H9 (cell line): ENCODE data around the gene CDH19. TPM values are rescaled to one million over a fixed set of nuclear protein-coding genes. Genes with fewer than 3 reads are reported as not detected.
"Not testable (repeated sequence)": the region's sequence is repeated elsewhere in the genome, so short reads cannot be mapped to it uniquely, and the experiment has no call there.

Experiments
- DNase-seq: peaks from one replicate; pipeline ENCODE4 v3.0.0-alpha.2; 2017
- H2AFZ ChIP-seq: one replicate; pipeline ENCODE4 v1.6.1; 2013; ENCODE audit warnings: mild to moderate bottlenecking, low read length, control low read depth, moderate library complexity
- H2AK5ac ChIP-seq: 2 replicates; pipeline ENCODE4 v1.6.1; 2013; ENCODE audit warnings: low read length, control low read depth, mixed read lengths; ENCODE audit not compliant: insufficient read length
- H2BK120ac ChIP-seq: one replicate; pipeline ENCODE4 v1.6.1; 2013; ENCODE audit warnings: low read depth, mild to moderate bottlenecking, low read length, control low read depth, inconsistent platforms; ENCODE audit not compliant: poor library complexity, severe bottlenecking
- H2BK12ac ChIP-seq: 2 replicates; pipeline ENCODE4 v1.6.1; 2013; ENCODE audit warnings: low read length, control low read depth, mixed read lengths, low read depth; ENCODE audit not compliant: insufficient read length
- H2BK15ac ChIP-seq: 2 replicates; pipeline ENCODE4 v1.6.1; 2013; ENCODE audit warnings: low read depth, low read length, control low read depth
- H2BK20ac ChIP-seq: one replicate; pipeline ENCODE4 v1.6.1; 2013; ENCODE audit warnings: low read depth, mild to moderate bottlenecking, low read length, control low read depth, inconsistent platforms; ENCODE audit not compliant: poor library complexity, severe bottlenecking
- H2BK5ac ChIP-seq: 2 replicates; pipeline ENCODE4 v1.6.1; 2013; ENCODE audit warnings: low read length, control low read depth, mixed read lengths; ENCODE audit not compliant: insufficient read length
- H3K14ac ChIP-seq: 2 replicates; pipeline ENCODE4 v1.6.1; 2013; ENCODE audit warnings: low read length, control low read depth; ENCODE audit not compliant: insufficient read depth
- H3K18ac ChIP-seq: 2 replicates; pipeline ENCODE4 v1.6.1; 2013; ENCODE audit warnings: low read depth, mild to moderate bottlenecking, mixed read lengths, low read length, control low read depth; ENCODE audit not compliant: insufficient read length
- H3K23ac ChIP-seq: 2 replicates; pipeline ENCODE4 v1.6.1; 2013; ENCODE audit warnings: low read length, control low read depth, mixed read lengths, low read depth; ENCODE audit not compliant: insufficient read length
- H3K23me2 ChIP-seq: 2 replicates; pipeline ENCODE4 v1.6.1; 2013; ENCODE audit warnings: low read depth, mild to moderate bottlenecking, mixed read lengths, low read length, control low read depth; ENCODE audit not compliant: insufficient read length, poor library complexity, severe bottlenecking
- H3K27ac ChIP-seq: 2 replicates; pipeline ENCODE4 v1.5.1; 2013; ENCODE audit warnings: low read length, control low read depth, mixed read lengths, low read depth; ENCODE audit not compliant: insufficient read length
- H3K27me3 ChIP-seq: 2 replicates; pipeline ENCODE4 v1.6.1; 2013; ENCODE audit warnings: low read length, control low read depth, inconsistent platforms; ENCODE audit not compliant: insufficient read depth
- H3K4ac ChIP-seq: 2 replicates; pipeline ENCODE4 v1.6.1; 2013; ENCODE audit warnings: low read depth, mild to moderate bottlenecking, control low read depth, inconsistent platforms, low read length, moderate library complexity
- H3K4me1 ChIP-seq: 2 replicates; pipeline ENCODE4 v1.6.1; 2013; ENCODE audit warnings: low read length, control low read depth, inconsistent platforms; ENCODE audit not compliant: insufficient read depth
- H3K4me2 ChIP-seq: 2 replicates; pipeline ENCODE4 v1.6.1; 2013; ENCODE audit warnings: low read length, control low read depth, mixed read lengths; ENCODE audit not compliant: insufficient read length, insufficient read depth
- H3K56ac ChIP-seq: 2 replicates; pipeline ENCODE4 v1.6.1; 2013; ENCODE audit warnings: low read depth, mild to moderate bottlenecking, mixed read lengths, low read length, control low read depth; ENCODE audit not compliant: insufficient read length
- H3K79me1 ChIP-seq: 2 replicates; pipeline ENCODE4 v1.6.1; 2013; ENCODE audit warnings: low read depth, mild to moderate bottlenecking, moderate library complexity, low read length, control low read depth, inconsistent platforms; ENCODE audit not compliant: insufficient read depth, poor library complexity, severe bottlenecking
- H3K79me2 ChIP-seq: 2 replicates; pipeline ENCODE4 v1.6.1; 2013; ENCODE audit warnings: low read length, control low read depth, inconsistent platforms; ENCODE audit not compliant: insufficient read depth
- H3K9ac ChIP-seq: 2 replicates; pipeline ENCODE4 v1.6.1; 2013; ENCODE audit warnings: low read length, control low read depth, mixed read lengths; ENCODE audit not compliant: insufficient read length; ENCODE audit errors: extremely low read depth
- H3K9me3 ChIP-seq: one replicate; pipeline ENCODE4 v1.6.1; 2013; ENCODE audit warnings: low read depth, low read length, inconsistent platforms; ENCODE audit not compliant: control insufficient read depth
- H3T11ph ChIP-seq: one replicate; pipeline ENCODE4 v1.6.1; 2013; ENCODE audit warnings: mild to moderate bottlenecking, low read length, control low read depth, inconsistent platforms
- H4K20me1 ChIP-seq: one replicate; pipeline ENCODE4 v1.6.1; 2013; ENCODE audit not compliant: control insufficient read depth, insufficient read length, insufficient read depth
- H4K5ac ChIP-seq: 2 replicates; pipeline ENCODE4 v1.6.1; 2013; ENCODE audit warnings: low read depth, mild to moderate bottlenecking, mixed read lengths, low read length, control low read depth; ENCODE audit not compliant: insufficient read length
- H4K8ac ChIP-seq: replicated peaks from 2 replicates; pipeline ENCODE4 v1.6.1; 2013; ENCODE audit warnings: low read length, control low read depth, mixed read lengths, low read depth; ENCODE audit not compliant: insufficient read length
- H4K91ac ChIP-seq: 2 replicates; pipeline ENCODE4 v1.6.1; 2013; ENCODE audit warnings: low read depth, mild to moderate bottlenecking, moderate library complexity, mixed read lengths, low read length, control low read depth; ENCODE audit not compliant: insufficient read length
- H3K27ac Mint-ChIP-seq, 3 experiments: 2 replicates in 2 of 3; 3 replicates in 1 of 3; pipeline ENCODE4 v1.8.0; 2020 to 2021; ENCODE audit warnings: mixed read lengths in 3 of 3, mild to moderate bottlenecking in 1 of 3, moderate library complexity in 1 of 3
- H3K27me3 Mint-ChIP-seq: 2 replicates; pipeline ENCODE4 v1.8.0; 2021; ENCODE audit warnings: low read depth, mild to moderate bottlenecking, moderate library complexity, mixed read lengths
- H3K36me3 Mint-ChIP-seq, 3 experiments: 2 replicates in 2 of 3; 3 replicates in 1 of 3; pipeline ENCODE4 v1.8.0; 2020 to 2021; ENCODE audit warnings: low read depth in 3 of 3, mixed read lengths in 3 of 3; ENCODE audit not compliant: insufficient read depth in 1 of 3
- H3K4me1 Mint-ChIP-seq, 2 experiments: 2 replicates each; pipeline ENCODE4 v1.8.0; 2020; ENCODE audit warnings: mixed read lengths in 2 of 2
- H3K4me3 Mint-ChIP-seq, 2 experiments: 2 replicates in 1 of 2; 3 replicates in 1 of 2; pipeline ENCODE4 v1.8.0; 2020 to 2021; ENCODE audit warnings: mild to moderate bottlenecking in 2 of 2, mixed read lengths in 2 of 2, moderate library complexity in 1 of 2
- H3K9me3 Mint-ChIP-seq, 2 experiments: 2 replicates in 1 of 2; 3 replicates in 1 of 2; pipeline ENCODE4 v1.8.0; 2020; ENCODE audit warnings: mild to moderate bottlenecking in 2 of 2, mixed read lengths in 2 of 2, moderate library complexity in 1 of 2
- WGBS: extraction: QIAGEN DNeasy Blood & Tissue Kit; methylation state at CpG from one replicate; pipeline ENCODE4 v1.1.7; 2013; ENCODE audit warnings: missing lambda C conversion rate, low lambda C conversion rate, mixed read lengths; ENCODE audit not compliant: insufficient read length; ENCODE audit errors: extremely low coverage; 5-methylcytosine and 5-hydroxymethylcytosine counted together
- total RNA-seq: library from RNA; stranded (reverse); gene quantifications from 2 replicates; pipeline ENCODE4 v1.2.1, GENCODE V29; 2021
- TF ChIP-seq, protein P1 (sequence below): fragments of 200-600 bp; sonication (generic); conservative IDR thresholded peaks from 3 replicates; pipeline ENCODE4 v1.8.0; 2021; ENCODE audit warnings: antibody characterized with exemption, mild to moderate bottlenecking

Gene CDH19
- total RNA-seq, 1 experiment from 2014 or later: not detected

- H3K14ac ChIP-seq: no peak overlapping the region
- no peaks in the 10 kb centered on the region for H3K4me1 ChIP-seq
- H4K20me1 ChIP-seq: no peaks in the 10 kb centered on the region
- no peak overlapping the region for H2AK5ac ChIP-seq
- no peak overlapping the region for H3K4ac ChIP-seq
- H2AFZ ChIP-seq: no peak overlapping the region
- no peaks in the 10 kb centered on the region for H3K9me3 Mint-ChIP-seq
- no peak for DNase-seq
- H3K4me3 Mint-ChIP-seq: no peak overlapping the region
- no peak overlapping the region for H4K91ac ChIP-seq
- H3K4me1 Mint-ChIP-seq: no peaks in the 10 kb centered on the region
- no peak overlapping the region for H3K9ac ChIP-seq
- H2BK5ac ChIP-seq: no peak overlapping the region
- H3K9me3 ChIP-seq: no peaks in the 10 kb centered on the region
- H3K27ac ChIP-seq: no peak overlapping the region
- H2BK15ac ChIP-seq: no peak overlapping the region
- H3K56ac ChIP-seq: no peak overlapping the region
- H2BK120ac ChIP-seq: no peak overlapping the region
- no peak overlapping the region for H2BK20ac ChIP-seq
- no peak overlapping the region for H2BK12ac ChIP-seq
- H4K8ac ChIP-seq: no peak overlapping the region
- H3K79me1 ChIP-seq: no peaks in the 10 kb centered on the region
- no peaks in the 10 kb centered on the region for H3K79me2 ChIP-seq
- H4K5ac ChIP-seq: no peak overlapping the region
- no peak overlapping the region for H3K23ac ChIP-seq
- no peak overlapping the region for H3K18ac ChIP-seq
- H3K27me3 ChIP-seq: no peaks in the 10 kb centered on the region
- no peaks in the 10 kb centered on the region for H3K27me3 Mint-ChIP-seq
- H3K23me2 ChIP-seq: no peaks in the 10 kb centered on the region
- no peaks in the 10 kb centered on the region for H3K36me3 Mint-ChIP-seq
- WGBS: no CpG with 5 or more reads among the region's 3 CpGs
- no peak overlapping the region for H3T11ph ChIP-seq
- H3K4me2 ChIP-seq: no peak overlapping the region
- no peak overlapping the region for H3K27ac Mint-ChIP-seq
- TF ChIP-seq, protein P1, sequence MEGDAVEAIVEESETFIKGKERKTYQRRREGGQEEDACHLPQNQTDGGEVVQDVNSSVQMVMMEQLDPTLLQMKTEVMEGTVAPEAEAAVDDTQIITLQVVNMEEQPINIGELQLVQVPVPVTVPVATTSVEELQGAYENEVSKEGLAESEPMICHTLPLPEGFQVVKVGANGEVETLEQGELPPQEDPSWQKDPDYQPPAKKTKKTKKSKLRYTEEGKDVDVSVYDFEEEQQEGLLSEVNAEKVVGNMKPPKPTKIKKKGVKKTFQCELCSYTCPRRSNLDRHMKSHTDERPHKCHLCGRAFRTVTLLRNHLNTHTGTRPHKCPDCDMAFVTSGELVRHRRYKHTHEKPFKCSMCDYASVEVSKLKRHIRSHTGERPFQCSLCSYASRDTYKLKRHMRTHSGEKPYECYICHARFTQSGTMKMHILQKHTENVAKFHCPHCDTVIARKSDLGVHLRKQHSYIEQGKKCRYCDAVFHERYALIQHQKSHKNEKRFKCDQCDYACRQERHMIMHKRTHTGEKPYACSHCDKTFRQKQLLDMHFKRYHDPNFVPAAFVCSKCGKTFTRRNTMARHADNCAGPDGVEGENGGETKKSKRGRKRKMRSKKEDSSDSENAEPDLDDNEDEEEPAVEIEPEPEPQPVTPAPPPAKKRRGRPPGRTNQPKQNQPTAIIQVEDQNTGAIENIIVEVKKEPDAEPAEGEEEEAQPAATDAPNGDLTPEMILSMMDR: no peak
Observed at GRCh38 chr18:66473882-66474281, 130.0 kb downstream of the CDH19 start.

DNA sequence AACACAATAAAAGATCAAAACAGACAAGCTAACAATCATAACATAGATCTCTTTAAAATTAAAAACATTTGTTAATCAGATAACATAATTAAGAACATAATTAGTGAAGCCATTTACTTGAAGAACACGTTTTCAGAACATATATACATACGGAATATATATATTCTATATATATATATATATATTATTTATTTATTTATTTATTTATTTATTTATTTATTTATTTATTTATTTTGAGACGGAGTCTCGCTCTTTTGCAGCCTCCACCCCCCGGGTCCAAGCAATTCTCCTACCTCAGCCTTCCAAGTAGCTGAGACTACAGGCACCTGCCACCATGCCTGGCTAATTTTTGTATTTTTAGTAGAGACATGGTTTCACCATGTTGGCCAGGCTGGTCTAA lies 137.7 kb downstream of the CDH19 start:
- not testable (repeated sequence) for H2BK120ac ChIP-seq, H3K9ac ChIP-seq, DNase-seq, H2BK15ac ChIP-seq, H3K79me1 ChIP-seq, H3K79me2 ChIP-seq, H4K5ac ChIP-seq, H4K8ac ChIP-seq, H2BK5ac ChIP-seq, H2AK5ac ChIP-seq, H3K4me2 ChIP-seq, H2BK20ac ChIP-seq, H2AFZ ChIP-seq, H3T11ph ChIP-seq, H4K20me1 ChIP-seq, H4K91ac ChIP-seq, H3K27me3 Mint-ChIP-seq, H3K23ac ChIP-seq, H3K27ac ChIP-seq, H3K14ac ChIP-seq, H3K27ac Mint-ChIP-seq, H3K4ac ChIP-seq, H3K9me3 ChIP-seq, H3K36me3 Mint-ChIP-seq, H3K27me3 ChIP-seq, H3K9me3 Mint-ChIP-seq, H3K4me3 Mint-ChIP-seq, H3K56ac ChIP-seq, H2BK12ac ChIP-seq, H3K23me2 ChIP-seq, H3K4me1 ChIP-seq, H3K18ac ChIP-seq, H3K4me1 Mint-ChIP-seq
- no CpG with 5 or more reads among the region's 5 CpGs for WGBS
